ENCODE data around the gene LEKR1. TPM values are rescaled to one million over a fixed set of nuclear protein-coding genes. Genes with fewer than 3 reads are reported as not detected.

Gene LEKR1
- total and polyA plus RNA-seq, 9 of the 15 experiments (the other 6 are each of a cell fraction or from before 2014, with no cell fraction given) = 0.76 to 1.8 (median 1.2) TPM

GRCh38 chr3:156826144-156826895 is at the start of gene LEKR1 (continued):
- TF ChIP-seq RREB1 (CRISPR knock-in tag; IDR thresholded peaks at IDR 0.05) (peak; percentile 11; the same call in 1 of the 2 replicates), TSHZ1 (CRISPR knock-in tag; IDR thresholded peaks at IDR 0.05) (peak; percentile 37; the same call in 1 of the 2 replicates), PREB (CRISPR knock-in tag; IDR thresholded peaks at IDR 0.05) (no peak), SRF (CRISPR knock-in tag; IDR thresholded peaks at IDR 0.05) (peak; percentile 8 to 59; a peak in 1 of 4 replicates), ATF1 (CRISPR knock-in tag; IDR thresholded peaks at IDR 0.05) (peak; percentile 76), ATF1 (tag; IDR thresholded peaks at IDR 0.05) (peak; percentile 98), SPI1 (IDR thresholded peaks at IDR 0.05; ENCODE audit: borderline replicate concordance, low read depth, low read length) (peak; percentile 81), ZNF316 (IDR thresholded peaks at IDR 0.05) (no peak), E2F6 (IDR thresholded peaks at IDR 0.05; ENCODE audit: borderline replicate concordance in 1 of 2, extremely low read depth in 1 of 2, insufficient read depth in 1 of 2, insufficient read length in 1 of 2, low read depth in 1 of 2, low read length in 1 of 2, poor library complexity in 1 of 2, severe bottlenecking in 1 of 2) (peak; percentile 84 to 92), KAT2B (IDR thresholded peaks at IDR 0.05; ENCODE audit: low read depth, low read length) (no peak), ZNF197 (CRISPR knock-in tag; IDR thresholded peaks at IDR 0.05; ENCODE audit: low read depth) (peak; percentile 83)

All from K562 (cell line).